Heart left ventricle (tissue), 13 donors: Measurements from ENCODE around the gene GAS7.

ENCODE experiments used
- POLR2A ChIP-seq, 2 donors: fragments of 450-650 bp; IDR thresholded peaks; one replicate each; pipeline ENCODE4 v1.6.1; 2017; ENCODE audit warnings: antibody characterized with exemption in 2 of 2, mild to moderate bottlenecking in 2 of 2, moderate library complexity in 2 of 2
- TF ChIP-seq, protein P1 (sequence below), 12 donors: fragments of 200-600 bp; sonication (generic) in 4 of 12; IDR thresholded peaks; one replicate each; pipeline versions ENCODE4 v1.5.0 to v1.8.0; 2018 to 2022; ENCODE audit warnings: antibody characterized with exemption in 12 of 12, mild to moderate bottlenecking in 5 of 12
- donor health status: ischemic (EF 13 %, LVEDD 7.1; RV severe dilation, severe dysfunction).
- donor health status: DM: no; HTN: yes; CAD: no.
- donor health status: DM: no; HTN: no; CAD: no.
- donor health status: ischemic (EF 25% LVEDD 6.9; RV normal size, moderate dysfunction).
- donor health status: ischemic (EF 25% LVEDD 5.7; RV mildly dilated, moderate dysfunction).
- donor health status: ischemic (EF 35%, LVEDD 5.7; RV mildly dilated, moderate dysfunction).
- donor health status: nonischemic (EF 11% LVEDD 7.7; RV severe dilation, severe dysfunction).
- donor health status: DM: yes; HTN: yes; CAD: no.
- donor health status: PGD.
- donor health status: ischemic (EF 29% LVEDD 5.4; RV normal size, mild dysfunction).
- donor health status: nonischemic (EF 23%, LVEDD 6.1; RV moderate dilation, normal function).

DNA sequence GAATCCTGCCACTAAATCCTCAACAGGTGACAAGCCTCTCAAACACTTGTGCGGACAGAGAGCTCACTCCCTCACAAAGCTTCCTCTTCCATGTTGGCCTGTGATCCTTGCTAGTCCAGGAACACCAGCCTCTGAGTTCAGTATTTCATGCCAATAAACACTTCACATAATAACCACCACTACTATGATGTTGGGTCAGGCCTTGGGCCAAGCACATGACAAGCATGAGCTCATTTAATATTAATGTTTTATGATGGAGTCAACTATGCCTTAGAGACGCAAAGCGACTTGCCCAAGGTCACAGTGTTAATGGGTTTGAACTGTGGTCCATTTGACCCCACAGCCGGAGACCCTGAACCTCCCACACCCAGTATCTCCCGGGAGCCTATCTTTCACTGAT is 129.1 kb downstream of the GAS7 start:
- TF ChIP-seq, protein P1, sequence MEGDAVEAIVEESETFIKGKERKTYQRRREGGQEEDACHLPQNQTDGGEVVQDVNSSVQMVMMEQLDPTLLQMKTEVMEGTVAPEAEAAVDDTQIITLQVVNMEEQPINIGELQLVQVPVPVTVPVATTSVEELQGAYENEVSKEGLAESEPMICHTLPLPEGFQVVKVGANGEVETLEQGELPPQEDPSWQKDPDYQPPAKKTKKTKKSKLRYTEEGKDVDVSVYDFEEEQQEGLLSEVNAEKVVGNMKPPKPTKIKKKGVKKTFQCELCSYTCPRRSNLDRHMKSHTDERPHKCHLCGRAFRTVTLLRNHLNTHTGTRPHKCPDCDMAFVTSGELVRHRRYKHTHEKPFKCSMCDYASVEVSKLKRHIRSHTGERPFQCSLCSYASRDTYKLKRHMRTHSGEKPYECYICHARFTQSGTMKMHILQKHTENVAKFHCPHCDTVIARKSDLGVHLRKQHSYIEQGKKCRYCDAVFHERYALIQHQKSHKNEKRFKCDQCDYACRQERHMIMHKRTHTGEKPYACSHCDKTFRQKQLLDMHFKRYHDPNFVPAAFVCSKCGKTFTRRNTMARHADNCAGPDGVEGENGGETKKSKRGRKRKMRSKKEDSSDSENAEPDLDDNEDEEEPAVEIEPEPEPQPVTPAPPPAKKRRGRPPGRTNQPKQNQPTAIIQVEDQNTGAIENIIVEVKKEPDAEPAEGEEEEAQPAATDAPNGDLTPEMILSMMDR (IDR thresholded peaks at IDR 0.05), result no peak
- TF ChIP-seq POLR2A (IDR thresholded peaks at IDR 0.05), result no peak
